GM19395 (cell line): ENCODE data around the gene SOX1.

ENCODE experiments used
- ATAC-seq: cut with Tn5 transposase; IDR thresholded peaks from one replicate; pipeline ENCODE4 v1.9.1; 2021; ENCODE audit warnings: mild to moderate bottlenecking, moderate library complexity; ENCODE audit not compliant: unreplicated experiment

SOX1 gene

GRCh38 chr13:112067116-112067741 is at the start of gene SOX1:
SOX1 (plus strand) TSS chr13:112067149; CDS start chr13:112067659, 510 bp downstream.
- no peak for ATAC-seq

GRCh38 chr13:112024577-112024976 is 42.4 kb upstream of the SOX1 start:
- no peak for ATAC-seq

DNA sequence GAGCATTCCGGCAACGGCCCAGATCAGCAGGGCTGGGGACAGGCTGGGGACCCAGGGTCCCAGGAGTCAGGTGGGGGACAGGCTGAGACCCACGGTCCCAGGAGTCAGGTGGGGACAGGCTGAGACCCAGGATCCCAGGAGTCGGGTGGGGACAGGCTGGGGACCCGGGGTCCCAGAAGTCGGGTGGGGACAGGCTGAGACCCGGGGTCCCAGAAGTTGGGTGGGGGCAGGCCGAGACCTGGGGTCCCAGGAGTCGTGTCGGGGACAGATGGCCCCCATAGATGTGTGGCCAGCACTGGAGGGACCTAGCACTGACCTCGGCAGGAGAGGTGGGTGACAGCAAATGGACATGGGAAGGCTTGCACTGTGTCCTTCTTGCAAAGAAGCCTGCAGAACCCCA is 39.7 kb upstream of the SOX1 start:
- no peak for ATAC-seq

- no peak for ATAC-seq
These were observed 38.5 kb upstream of the SOX1 start for GRCh38 chr13:112028481-112028880.

DNA sequence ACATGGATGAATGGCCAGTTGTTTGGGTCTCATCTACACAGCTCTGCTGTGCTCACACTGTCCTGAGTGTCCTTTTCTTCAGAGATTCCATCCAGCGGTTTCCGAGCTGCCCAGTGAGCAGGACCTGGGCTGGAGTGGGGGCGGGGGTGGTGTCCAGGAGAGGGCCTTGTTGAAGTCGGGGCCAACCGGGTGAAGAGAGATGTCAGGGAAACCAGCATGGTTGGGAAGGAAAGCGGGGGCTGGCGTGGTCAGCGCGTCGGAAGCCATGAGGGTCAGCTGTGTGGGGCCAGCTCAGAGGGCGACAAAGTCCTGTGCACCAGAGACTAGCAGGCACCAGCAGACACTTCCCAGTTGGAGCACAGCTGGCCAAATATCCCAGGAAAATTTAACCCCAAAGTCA is 37.8 kb upstream of the SOX1 start:
- no peak for ATAC-seq

- no peak for ATAC-seq
These were observed 34.6 kb upstream of the SOX1 start for GRCh38 chr13:112032186-112032993.

DNA sequence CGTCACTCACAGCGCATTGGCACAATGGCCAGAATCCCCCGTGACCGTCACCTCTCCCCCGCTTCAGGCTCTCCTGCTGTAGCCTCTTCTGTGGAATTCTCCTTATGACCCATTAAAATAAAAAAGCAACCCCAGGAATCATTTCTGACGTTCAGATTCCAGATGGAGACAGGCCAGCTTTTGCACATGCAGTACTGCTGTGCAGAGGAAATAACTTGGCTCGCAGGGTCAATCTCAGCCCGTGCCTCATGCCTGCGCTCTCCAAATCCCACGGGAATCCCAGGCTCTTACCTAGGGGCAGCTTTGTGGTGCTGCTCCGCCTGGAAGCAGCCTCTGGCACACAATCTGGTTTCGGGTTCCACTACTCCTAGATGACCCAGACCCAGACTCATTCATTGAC is 32.7 kb upstream of the SOX1 start:
- ATAC-seq, result no peak

DNA sequence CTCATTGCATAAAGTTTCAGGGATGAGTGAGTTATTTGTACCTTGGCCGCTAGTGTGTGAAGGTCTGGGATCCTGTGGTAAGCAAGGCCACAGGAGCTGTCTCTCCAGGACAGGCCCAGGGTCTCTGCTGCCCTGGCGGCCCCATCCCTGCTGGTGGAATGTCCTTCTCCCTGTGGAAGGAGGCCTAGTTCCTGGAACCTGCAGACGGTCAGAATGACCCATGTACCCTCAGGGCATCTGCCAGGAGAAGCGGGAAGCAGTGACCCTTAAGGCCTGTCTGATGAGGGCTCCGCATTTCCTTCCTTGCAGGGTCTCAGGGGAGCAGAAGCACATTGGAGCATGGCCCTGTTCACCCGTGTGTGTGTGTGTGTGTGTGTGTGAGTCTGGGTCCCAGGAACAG is 32.1 kb upstream of the SOX1 start:
- no peak for ATAC-seq

DNA sequence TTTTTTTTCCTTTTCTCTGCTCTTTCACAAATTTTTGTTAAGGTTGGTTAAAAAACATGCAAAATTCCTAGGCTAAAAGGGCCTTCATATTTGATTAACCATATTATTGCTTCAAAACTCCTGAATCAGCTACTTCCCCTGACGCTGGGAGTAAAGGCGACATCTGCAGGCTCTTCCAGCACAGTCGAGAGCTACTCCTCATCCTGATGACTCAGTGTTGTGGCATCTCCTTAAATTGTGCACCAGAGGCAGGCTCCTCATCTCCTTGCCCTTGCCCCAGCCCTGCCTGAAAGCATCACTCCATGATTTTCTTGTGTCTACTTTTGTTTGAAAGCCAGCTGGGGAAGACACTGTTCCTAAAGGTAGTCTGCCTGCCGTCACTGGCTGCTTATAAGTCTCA is 24.5 kb upstream of the SOX1 start:
- no peak for ATAC-seq

DNA sequence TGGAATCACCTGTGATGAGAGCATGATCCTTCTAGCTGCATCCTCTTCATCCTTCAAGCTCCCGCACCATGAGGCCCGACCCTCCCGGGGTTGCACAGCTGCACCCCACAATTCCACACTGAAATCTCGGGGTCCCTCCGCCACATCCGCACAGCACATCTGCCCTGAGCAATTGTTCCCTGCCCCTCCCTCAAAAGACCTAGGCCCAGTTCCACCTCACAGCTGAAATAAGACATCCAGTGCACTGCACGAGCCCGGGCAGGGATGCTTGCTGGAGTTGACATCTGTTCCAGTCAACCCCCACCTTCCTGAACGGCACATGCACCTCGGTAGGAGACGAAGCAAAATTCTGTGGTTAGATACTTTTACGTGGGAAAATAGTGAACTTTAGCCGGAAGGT is 14.7 kb upstream of the SOX1 start:
- no peak for ATAC-seq

DNA sequence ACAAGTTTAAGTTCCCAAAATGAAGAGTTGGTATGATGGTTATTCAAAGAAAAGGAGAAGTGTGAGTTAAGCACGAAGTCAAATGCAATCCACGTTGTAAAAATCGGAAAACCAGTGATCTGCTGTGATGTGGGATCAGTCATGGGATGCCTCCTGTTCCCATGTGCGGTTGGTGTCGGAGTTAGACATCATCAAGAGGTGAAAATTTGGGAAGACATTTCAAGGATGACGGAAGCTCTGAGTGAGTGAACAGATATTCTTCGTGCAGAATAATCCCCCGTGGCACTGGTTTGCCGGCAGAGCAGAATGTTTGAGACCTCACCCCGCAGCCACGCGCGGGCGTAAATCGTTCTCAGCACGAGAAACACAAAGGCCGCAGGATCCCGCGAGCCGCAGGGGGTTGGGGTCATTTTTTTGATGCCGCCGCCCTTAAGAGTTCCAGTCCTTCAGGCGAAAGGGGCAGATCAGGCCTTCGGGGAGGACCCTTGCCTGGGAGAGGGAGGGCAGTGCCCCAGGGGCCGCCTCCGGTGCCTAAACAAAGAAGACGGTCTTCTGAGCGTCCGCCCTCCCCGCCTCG is 13.7 kb upstream of the SOX1 start:
- ATAC-seq, result no peak

DNA sequence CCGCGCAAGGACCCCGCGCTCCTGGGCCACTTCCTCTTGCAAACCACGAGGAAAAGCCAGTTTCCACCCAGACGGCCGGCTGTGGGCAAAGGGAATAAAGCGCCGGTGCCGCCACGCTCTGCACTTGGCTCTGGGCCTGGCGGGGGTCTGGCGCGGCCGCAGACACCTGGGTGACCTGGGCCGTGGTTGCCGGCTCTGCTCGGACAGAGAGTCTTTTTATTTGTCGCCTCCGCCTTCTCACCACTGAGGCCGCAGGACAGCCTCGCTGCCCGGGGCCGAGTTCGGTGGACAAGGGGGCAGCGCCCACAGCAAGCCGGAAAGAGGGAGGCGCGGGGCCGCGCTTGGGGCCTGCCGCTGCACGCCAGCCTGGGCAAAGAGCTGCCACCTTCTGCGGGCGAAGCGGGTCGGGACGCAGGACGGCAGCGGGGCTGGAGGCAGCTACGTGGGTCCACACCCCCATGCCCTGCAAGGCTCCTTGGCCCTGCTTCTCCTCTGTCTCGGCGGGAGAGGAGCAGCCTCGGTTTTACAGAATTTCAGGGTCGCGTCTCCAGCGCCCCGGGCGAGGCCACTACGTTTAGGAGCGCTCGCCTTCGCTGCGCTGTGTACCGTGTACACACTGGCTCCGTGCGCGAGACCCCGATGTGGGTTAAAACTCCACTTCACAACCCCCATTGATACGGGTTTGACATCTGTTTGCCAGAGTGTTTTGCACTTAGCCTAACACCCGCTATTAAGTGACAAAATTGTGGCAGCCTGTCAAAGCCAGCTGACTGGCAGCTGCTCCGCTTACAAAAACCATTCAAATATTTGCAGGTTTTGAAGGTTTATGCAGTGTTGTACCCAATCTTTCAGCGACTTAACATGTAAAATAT is 13.0 kb upstream of the SOX1 start:
- ATAC-seq, result no peak

- ATAC-seq, result no peak
These were observed 12.3 kb upstream of the SOX1 start for GRCh38 chr13:112054616-112055015.

DNA sequence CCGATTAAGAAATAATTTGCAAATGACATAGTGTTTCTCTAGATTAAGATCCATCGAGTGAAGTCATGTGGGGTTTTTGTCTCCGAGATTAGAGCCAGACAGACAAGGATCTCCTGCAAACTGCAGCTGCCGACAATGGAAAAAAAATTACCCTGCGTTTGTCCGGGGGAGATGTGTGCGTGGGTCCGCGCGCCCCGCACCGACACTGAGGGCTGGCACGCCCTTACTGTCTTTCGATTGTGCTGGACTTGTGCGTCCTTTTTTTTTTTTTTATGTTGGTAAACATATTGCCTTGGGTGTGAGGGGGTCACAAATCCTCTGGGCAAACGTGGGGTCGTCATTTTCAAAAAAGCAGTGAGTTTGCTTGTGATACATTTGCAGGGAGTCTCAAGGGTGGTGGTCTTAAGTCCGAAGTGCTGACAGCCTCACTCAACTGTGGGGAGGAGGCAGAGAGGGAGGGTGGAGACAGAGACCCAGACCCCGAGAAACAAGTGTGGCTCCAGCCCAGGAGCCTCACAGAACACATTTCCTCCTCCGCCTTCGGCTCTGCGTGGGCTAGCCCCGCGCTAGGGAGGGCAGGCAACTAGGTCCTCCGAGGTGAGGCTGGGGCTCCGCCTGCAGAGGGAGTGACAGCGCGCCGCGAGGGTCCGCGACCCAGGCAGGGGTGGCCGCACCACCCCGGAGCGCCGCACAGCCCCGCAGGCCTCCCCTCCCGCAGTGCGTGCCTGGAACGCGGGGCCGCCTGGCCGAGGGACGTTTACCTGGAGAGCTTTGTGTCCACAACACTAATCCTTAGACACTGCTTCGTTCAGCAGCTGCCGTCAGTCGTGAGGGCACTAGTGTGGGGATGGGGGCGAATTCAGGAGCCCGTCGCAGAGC is 11.7 kb upstream of the SOX1 start:
- ATAC-seq, result no peak

GRCh38 chr13:112055915-112056269 is 11.1 kb upstream of the SOX1 start:
- ATAC-seq, result no peak

DNA sequence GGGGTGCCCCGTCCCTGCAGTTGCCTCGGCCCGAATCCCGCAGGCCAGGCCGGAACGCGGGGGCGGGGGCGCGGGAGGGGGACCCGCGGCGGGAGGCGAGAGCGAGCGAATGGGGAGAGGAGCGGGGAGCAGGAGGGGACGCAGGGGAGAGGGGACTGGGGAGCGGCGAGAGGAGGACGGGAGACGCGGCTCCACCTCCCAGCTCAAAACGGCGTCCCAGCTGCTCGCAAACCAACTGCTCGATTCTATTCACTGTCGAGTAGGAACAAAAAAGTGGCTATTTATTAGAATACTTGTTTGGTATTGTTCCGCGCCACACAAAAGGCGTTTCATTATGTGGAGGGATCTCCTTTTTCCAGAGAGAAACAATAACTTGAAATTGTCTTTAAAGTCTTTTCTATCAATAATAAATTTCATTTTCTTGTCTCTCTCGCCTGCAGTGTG is 10.6 kb upstream of the SOX1 start:
- ATAC-seq, result no peak

DNA sequence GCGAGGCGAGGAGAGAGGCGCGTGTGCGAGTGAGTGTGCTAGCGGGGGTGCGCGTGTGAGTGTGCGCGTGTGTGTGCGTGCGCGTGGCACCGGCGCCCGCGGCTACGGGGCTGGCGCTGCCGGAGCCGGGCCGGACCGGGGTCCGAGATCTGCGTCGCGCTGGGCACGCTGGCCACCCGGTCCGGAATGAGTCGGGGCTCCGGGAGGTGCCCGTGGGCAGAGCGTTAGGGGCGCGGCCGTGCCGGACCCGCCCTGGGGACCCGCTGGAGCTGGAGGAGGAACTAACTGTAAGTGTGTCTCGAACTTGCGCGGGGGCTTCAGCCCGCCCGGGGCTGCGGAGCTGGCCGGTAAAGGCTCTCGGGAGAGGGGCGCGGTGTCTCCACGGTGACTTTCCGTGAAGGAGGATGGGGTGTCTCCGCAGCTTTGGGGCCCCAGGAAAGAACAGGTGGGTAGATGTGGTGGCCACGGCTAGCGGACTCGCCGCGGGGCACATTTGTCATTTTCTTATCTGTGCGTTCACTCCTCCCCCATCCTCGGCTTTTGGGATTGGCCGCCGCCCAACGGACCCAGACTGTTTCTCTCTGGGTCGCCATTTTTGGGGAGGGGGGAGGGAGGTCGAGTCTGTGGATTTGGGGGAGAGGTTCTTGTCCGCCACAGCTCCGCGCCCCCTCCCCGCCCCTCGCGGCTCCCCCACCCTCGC is 10.1 kb upstream of the SOX1 start:
- no peak for ATAC-seq

DNA sequence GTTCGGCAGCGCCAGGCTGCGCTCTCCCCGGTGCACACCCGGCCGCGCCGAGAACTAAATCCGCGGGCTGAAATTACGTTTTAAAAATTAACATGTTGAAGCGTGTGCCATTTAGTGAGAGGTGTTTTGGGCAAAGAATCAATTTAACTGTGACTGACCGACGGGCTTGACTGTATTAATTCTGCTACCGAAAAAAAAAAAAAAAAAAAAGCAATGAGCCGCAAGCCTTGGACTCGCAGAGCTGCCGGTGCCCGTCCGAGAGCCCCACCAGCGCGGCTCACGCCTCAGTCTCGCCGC is 9.6 kb upstream of the SOX1 start:
- no peak for ATAC-seq

DNA sequence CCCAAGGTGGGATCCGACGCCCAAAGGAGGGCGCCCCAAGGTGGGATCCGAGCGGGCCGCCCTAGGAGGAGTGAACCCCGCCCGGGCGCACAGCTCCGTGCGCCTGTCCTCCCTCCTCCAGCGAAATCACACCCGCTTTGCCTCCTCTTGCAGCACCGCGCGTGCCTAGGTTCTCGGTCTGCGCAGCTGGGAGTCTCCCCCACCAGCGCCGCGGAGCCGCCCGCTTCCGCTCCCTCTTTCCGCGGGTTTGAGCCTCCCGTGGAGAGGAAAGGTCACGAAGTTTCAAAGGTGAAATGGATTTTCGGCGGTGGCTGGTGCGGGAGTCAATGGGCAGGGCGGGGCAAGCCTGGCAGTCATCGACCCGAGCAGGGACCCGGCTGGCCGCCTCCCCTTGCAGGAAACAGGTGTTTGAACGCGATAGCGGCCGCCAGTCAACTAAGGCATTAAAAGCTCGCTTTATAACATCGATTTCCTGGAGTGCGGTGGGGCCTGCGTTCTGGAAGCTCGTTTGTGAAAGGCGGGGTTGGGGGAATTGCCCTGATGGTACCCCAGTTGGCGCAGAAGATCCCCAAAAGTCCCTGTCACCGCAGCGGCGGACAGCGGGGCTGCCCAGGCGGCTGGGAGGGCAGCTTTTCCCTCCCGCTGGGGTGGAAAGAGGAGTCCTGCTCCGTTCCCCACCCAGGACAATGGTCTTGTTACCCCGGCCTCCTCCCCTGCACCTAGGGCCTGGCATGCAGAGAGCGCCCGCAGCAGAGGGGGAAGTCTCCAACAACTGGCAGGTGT is 9.0 kb upstream of the SOX1 start:
- ATAC-seq, result no peak
